GM19468 (cell line): ENCODE measurements around the gene PFKFB3.
"Not testable (repeated sequence)": the region's sequence is repeated elsewhere in the genome, so short reads cannot be mapped to it uniquely, and the experiment has no call there.

ENCODE experiments used
- ATAC-seq: cut with Tn5 transposase; IDR thresholded peaks from one replicate; pipeline ENCODE4 v1.9.1; 2021; ENCODE audit warnings: mild to moderate bottlenecking, moderate library complexity, moderate number of reproducible peaks; ENCODE audit not compliant: unreplicated experiment; ENCODE audit errors: extremely low read depth

Gene PFKFB3

DNA sequence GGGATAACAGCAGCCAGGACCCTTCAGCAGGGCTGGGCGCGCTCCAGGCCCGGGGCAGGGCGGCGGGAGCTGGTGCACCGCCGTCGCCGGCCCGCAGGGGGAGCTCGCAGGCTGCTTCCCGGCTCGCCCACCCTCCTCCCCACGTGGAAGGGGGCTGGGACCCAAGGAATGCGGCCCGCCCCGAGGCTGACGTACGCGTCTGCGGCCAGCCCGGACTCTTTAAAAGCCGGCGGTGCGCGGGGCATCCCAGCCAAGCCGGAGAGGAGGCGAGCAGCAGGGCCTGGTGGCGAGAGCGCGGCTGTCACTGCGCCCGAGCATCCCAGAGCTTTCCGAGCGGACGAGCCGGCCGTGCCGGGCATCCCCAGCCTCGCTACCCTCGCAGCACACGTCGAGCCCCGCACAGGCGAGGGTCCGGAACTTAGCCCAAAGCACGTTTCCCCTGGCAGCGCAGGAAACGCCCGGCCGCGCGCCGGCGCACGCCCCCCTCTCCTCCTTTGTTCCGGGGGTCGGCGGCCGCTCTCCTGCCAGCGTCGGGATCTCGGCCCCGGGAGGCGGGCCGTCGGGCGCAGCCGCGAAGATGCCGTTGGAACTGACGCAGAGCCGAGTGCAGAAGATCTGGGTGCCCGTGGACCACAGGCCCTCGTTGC, at the start of gene PFKFB3:
TSS of gene PFKFB3 (plus strand) at position 249 of the 647 bp plus-strand sequence. CDS start at position 578, 329 bp downstream.
- peak; percentile 54 for ATAC-seq

DNA sequence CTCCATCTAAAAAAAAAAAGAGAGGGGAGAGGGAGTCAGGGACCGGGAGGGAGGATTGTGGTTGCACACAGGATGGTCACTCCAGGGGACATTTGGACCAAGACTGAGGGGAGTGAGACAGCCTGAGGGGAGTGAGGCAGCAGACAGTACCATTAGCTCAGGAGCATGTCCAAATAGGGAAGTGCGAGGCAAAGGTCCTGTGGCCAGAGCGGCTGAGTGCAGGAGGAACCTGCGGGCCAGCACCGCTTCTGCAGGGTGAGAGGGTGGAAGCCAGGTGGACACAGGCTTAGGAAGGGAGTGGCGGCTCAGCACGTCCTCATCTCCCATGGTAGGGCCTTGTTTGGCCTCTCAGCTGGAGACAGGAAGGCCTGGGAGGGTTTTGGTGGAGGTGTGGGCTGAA, 48.9 kb upstream of the PFKFB3 start:
- no peak for ATAC-seq

DNA sequence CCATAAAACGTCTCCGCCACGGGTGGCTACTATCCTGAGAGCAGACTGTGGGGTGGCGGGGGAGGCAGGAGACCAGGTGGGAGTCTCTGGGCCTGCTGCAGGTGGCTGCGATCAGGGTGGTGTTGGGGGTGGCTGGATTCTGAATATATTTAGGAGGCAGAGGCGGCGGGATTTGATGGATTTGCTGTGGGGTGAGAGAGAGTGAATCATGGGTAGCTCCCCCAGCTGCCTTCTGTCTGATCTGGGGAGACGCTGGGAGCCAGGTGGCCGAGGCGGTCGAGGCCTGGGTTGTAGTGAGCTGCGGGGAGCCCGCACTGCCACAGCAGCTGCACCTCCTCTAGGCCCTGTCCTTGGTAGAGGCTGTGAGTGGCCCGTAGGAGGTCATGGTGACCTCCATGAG, 48.2 kb upstream of the PFKFB3 start:
- no peak for ATAC-seq

DNA sequence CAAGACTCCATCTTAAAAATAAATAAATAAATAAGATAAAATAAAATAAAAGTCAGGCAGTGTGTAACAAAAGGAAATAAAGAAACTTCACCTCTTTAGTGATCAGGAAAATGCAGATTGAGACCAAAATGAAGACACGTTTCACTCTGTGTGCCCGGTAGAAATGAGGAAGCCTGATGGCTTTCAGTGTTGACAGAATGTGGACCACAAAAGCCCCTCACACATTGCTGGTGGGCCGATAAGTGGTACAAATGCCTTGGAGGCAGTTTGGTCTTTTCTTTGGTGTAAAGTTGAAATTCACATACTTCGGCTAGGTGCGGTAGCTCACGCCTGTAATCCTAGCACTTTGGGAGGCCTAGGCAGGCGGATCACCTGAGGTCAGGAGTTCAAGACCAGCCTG, 44.5 kb upstream of the PFKFB3 start:
- no peak for ATAC-seq

DNA sequence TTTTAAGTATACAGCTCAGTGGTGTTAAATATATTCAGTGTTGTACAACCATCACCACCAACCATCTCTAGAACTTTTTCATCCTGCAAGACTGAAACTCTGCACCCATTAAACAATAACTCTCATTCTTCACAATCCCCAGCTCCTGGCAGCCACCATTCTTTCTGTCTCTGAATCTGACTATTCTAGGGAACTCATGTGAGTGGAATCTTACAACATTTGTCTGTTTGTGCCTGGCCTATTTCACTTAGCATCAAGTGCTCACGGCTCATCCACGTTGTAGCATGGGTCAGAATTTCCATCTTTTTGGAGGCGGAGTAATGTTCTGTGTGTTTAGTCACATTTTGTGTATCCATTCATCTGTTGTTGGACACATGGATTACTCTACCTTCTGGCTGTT, 40.8 kb upstream of the PFKFB3 start:
- ATAC-seq: no peak

DNA sequence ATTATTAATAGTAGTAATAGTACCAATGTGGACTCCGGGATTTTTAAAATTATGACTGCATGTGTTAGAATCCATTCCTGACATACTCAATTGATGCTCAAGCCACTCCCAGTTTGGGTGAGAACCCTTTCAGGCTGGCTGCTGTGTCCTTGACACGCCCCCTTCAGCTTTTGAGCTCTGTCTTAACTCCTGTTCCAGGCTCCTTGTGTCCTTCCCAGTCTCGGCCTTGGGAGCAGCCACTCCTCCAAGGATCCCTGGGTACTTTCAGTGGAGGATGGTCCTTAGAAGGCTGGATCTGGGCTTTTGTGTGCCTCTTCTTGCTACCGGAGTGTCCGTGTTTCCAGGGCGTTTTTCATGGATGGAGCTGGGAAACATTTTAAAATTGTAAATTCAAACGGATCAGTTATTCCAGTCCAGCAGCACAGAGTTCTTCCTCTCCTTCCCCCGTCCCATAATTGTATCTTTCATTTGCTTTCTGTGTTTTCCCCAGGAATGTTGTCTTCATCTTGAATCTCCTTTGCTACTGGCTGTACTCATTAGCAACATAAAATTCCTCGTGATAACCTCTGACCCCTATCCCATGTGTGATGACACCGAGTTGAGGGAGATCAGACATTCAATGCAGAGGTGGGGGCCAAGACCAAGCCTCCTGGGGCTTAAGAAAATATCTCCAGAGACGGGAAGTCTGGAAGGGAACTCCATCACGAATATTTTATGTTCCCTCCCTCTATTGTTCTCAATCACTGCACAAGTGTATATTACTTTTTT, 40.0 kb upstream of the PFKFB3 start:
- ATAC-seq: no peak

DNA sequence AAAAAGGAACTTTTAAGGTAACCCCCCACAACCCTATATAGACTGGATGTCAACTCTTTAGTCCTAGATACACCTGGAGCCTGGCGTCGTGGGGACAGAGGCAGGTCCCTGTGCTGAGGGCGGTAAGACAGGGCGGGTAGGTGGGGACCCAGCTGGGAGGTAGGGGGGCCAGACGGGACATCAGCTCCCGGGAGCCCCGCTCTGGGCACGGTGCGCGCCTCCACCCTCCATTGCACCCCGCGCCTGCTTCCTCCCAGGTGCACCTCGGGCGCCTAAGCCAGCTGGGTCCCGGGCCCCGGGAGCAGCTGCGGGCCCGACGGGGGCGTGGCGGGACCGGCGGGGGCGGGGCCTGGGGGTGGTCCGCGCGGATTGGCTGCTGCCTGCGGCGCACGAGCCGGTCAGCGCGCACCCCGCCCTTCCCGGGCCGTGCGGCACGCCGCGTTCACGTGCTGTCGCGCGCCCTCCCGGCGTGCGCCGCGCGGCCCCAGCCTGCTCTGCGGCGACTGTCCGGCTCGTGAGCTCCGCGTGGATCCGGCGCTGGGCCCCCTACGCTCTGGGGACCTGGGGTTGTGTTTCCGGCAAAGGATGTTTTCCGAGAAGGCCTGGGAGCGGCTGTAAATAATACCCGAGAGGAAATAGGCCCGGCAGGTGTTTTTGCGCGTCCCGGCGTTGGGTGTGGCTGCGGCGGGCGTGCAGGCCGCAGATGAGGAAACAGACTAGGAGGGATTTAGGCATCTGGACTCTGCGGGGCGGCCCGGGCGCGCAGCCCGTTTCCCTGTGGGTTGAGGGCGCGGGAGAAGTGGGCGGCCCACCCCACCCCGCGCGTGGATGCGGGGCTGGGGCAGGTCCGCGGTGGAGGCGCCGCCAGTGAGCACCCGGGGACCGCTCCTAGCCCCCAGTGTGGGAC, 39.1 kb upstream of the PFKFB3 start:
- peak; percentile 80 for ATAC-seq

DNA sequence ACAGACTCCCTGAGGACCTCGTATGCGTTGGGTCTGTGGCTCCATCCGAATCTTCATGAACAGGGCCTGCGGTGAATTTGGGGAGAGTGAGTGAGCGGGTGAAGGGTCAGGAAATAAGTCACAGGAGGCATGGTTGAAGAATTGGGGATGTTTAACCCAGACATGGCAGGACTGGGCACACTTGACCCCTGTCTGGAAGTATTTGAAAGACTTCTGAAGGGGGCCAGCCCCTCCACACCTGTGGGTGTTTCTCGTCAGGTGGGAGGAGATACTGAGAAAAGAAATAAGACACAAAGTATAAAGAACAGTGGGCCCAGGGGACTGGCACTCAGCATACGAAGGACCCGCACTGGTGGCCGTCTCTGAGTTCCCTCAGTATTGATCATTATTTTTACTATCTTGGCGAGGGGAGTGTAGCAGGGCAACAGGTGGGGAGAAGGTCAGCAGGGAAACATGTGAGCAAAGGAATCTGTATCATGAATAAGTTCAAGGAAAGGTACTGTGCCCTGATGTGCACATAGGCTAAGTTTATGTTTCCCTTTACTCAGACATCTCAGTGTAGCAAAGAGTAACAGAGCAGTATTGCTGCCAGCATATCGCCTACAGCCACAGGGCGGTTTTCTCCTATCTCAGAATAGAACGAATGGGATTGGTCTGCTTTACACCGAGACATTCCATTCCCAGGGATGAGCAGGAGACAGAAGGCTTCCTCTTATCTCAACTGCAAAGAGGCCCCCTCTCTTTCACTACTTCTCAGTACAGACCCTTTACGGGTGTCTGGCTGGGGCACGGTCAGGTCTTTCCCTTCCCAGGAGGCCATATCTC, 38.2 kb upstream of the PFKFB3 start:
- no peak for ATAC-seq

DNA sequence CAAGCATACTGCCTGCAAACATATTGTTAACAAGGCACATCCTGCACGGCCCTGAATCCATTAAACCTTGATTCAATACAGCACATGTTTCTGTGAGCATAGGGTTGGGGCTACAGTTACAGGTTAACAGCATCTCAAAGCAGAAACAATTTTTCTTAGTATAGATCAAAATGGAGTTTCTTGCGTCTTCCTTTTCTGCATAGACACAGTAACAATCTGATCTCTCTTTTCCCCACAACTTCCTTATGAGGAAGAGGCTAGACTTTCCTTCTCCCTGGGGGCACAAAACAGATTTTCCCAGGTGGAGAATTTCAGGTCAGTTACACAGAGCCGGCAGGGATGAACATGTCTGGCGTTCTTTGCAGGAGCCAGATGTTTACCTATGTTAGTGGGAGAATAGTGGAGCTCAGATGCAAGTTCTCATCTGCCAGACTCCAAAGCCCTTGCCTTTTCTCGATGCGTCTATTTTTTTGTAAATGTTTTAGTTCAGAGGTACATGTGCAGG, 37.5 kb upstream of the PFKFB3 start:
- no peak for ATAC-seq

DNA sequence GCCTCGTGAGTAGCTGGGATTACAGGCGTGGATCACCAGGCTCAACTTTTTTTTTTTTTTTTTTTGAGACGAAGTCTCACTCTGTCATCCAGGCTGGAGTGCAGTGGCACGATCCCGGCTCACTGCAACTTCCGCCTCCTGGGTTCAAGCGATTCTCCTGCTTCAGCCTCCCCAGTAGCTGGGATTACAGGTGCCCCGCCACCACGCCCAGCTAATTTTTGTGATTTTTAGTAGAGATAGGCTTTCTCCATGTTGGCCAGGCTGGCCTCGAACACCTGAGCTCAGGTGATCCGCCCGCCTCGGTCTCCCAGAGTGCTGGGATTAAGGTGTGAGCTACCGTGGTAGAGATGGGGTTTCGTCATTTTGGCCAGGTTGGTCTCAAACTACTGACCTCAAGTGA, 36.8 kb upstream of the PFKFB3 start:
- not testable (repeated sequence) for ATAC-seq

DNA sequence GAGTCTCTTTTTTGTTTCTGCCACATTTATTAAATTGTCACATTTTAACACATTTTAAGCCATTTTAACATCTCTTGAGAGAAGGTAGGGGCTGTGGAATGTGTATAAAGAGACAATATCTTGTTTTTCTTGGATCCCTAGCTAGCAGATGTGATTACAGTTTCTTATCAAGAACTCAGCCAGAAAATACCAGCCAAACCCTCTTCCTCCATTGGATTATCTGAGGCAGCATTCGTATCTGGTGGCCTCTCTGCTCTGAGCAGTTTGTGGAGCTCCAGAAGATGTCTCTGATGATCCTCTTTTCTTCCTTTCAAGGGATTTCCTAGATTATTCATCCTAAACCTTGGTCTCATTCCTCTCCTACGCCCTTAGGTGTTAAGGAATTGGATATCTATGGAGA, 35.3 kb upstream of the PFKFB3 start:
- ATAC-seq: no peak

DNA sequence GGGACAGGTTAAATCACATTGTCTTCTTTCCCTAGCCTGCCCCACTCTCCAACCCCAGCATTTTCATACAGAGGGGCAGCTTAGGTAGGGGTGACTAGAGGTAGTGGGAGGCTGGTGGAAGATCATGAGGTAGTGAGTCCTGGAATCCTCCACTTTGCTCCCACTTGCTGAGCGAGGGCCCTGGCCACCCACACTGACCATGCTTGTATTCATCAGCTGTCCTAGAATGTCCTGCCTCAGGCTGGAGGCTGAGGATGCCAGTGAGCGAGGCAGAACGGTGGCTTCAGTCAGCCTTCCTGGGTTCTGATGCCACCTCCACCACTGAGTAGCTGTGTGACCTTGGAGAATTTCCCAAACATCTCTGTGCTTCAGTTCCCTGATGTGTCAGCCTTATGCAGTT, 34.6 kb upstream of the PFKFB3 start:
- no peak for ATAC-seq

DNA sequence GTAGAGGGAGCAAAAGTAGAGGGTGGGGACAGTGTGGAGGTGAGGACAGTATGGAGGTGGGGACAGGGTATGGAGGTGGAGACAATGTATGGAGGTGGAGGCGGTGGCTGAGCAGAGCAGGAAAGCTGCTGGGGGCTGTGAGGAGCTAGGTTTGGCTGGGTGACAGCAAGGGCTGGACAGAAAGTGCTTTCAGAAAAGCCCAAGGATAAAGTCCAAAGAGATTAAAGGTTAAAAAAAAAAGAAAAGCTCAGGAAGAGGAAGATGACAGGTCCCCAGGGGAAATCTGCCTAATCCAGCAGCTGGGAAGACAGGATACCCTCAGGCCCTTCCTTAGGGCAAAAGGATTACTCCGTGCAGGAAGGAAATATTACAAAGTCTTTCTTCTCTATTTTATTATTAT, 32.1 kb upstream of the PFKFB3 start:
- ATAC-seq: no peak

DNA sequence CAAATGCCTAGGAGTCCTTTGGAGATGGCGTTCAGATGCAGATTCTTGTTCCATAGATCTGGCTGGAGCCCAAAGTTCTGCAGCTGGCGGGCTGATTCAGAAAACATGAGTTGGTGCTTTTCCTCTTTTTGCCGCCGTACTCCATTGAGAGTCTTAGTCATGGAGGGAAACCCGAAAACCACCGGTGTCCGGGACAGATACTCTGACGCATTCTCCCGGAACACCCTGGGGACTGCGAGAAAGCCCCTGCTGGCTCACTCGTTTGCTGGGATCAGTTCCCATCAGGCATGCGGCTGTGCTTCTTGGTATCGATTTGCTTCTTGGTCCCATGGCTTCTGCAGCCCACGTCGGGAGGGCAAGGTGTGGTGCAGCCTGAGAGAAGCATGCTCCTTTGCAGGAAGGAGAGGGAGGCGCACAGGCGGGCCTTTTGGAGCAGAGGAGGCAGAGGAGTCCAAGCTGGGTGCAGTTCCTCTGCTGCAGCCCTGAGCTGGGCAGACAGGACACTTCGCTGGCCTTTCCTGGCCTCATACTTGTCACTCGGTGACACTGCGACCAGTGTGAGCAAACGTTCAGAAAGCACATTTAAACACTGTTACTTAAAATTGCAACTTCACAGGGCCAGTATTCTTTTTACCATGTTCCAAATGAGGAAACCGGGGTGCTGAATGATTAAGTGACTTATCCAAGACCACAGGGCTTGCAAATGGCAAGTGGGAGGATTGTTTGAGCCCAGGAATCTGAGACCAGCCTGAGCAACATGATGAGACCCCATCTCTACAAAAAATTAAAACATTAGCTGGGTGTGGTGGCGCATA, 30.6 kb upstream of the PFKFB3 start:
- no peak for ATAC-seq

DNA sequence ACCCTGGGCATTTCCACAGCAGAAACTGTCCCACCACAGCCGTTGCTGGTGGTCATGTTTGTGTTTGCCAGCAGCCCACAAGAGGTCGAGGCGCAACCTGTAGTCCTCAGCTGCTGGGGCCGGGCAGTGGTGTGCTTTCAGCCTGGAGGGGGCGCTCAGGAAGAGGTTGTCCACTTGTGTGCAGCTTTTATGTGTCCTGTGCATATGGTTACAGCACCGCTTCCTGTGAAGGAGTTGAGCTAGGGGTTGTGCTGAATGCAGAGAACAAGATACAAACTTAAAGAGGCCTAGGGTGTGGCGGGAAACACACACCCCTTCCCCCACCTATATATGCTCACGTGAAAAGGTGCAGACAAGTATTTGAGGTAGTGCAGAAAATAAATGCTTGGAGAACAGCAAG, 29.5 kb upstream of the PFKFB3 start:
- no peak for ATAC-seq

DNA sequence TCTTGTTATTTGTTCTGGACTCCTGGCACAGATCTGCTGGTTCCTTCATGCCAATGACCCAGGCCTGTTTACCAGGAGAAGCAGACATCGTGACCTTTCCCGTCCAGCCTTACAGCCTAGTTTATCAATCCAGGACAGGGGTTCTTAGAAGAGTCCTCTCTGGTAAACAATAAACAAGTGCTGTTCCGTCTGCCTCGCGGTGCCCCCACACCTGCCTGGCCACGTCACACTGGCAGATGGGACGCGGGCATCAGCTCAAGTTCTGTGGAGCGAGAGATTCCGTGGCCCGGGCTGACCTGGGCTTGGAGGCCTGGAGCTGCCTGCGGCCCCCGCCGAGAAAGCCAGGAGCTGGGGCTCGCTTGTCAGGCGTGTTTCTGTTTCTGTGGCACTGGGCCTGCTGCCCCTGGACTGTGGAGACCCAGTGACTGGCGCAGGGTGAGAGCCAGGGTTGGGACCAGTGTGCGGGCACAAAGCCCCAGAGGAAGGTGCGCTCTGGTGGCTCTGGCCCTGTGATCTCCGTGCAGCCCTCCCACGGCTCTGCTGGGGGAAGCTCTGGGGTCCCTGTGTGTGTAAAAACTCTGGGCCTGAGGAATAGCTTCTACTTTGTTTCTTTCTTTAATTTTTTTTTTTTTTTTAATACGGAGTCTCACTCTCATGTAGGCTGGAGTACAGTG, 28.4 kb upstream of the PFKFB3 start:
- ATAC-seq: no peak

DNA sequence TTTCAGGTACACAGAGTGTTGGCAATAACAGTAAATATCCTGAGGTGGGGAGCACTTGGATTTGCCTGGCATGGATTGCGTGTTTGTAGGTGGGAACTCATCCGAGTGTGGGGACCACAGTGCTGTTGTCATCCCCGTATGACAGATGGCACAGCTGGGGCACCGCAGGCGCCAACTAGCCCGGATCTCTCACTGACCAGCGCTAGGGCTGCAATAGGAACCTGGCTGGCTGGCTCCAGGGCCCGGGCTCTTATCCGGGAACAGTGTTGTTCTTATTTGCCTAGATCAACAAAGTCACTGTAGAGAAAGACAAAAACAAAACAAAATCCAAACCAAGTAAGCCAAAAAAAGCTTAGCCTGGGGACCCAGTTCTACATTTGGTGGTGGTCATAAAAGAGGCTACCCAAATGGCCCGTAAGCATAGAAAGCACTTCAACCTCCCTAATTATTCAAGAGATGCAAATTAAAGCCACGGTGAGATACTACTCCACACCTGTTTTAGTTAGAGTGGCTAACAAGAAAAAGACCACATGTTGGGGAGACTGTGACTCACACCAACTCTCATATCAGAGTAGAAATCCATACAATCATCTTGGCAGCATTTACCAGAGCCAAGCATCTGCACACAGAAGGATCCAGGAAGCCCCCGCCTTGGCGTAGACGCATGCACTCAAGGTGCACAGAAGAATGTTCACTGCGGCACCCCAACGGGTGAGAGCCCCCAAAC, 27.2 kb upstream of the PFKFB3 start:
- no peak for ATAC-seq

DNA sequence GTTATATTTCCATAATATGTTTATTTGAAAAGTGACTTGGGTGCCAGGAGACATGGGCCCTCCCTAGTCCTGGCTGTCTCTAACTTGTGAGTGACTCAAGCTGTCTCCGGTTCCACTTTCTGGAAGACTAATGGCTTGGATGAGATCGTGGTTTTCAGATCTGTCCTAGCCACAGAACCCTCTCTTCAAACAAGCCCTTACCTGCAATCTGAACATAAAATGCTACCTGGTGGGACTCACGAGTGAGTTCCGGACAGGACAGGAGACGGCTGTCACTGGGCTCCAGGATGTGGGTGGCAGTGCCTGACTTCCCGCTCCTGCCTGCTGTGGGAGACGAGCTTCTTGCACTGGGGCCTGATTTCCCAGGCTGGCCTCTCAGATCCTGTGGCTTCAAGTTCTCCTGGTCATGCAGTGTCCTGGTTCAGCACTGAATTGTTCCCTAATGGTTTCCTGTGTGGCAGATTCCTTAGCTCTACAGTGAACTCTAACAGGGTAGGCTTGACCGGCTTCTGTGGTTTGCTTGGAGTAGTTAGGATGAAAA, 26.0 kb upstream of the PFKFB3 start:
- ATAC-seq: no peak
